Lower leg skin (tissue), 3 donors: ENCODE measurements around the gene UPF3A.

Experiments
- CTCF ChIP-seq, 3 donors: fragments of 450-650 bp; IDR thresholded peaks; one replicate each; pipeline ENCODE4 v1.5.1; 2016; ENCODE audit warnings: antibody characterized with exemption in 3 of 3, mild to moderate bottlenecking in 3 of 3, moderate library complexity in 2 of 3
- POLR2A ChIP-seq, 2 donors: fragments of 450-650 bp; IDR thresholded peaks; one replicate each; pipeline ENCODE4 v1.6.1; 2016 to 2017; ENCODE audit warnings: antibody characterized with exemption in 2 of 2, mild to moderate bottlenecking in 1 of 2, moderate library complexity in 1 of 2

- TF ChIP-seq CTCF (IDR thresholded peaks at IDR 0.05) (no peak), POLR2A (IDR thresholded peaks at IDR 0.05) (no peak)
These were observed 22.0 kb upstream of the UPF3A start for GRCh38 chr13:114259374-114259773.
